Measurements from ENCODE around the gene OR8U1.

- TF ChIP-seq, protein P1, sequence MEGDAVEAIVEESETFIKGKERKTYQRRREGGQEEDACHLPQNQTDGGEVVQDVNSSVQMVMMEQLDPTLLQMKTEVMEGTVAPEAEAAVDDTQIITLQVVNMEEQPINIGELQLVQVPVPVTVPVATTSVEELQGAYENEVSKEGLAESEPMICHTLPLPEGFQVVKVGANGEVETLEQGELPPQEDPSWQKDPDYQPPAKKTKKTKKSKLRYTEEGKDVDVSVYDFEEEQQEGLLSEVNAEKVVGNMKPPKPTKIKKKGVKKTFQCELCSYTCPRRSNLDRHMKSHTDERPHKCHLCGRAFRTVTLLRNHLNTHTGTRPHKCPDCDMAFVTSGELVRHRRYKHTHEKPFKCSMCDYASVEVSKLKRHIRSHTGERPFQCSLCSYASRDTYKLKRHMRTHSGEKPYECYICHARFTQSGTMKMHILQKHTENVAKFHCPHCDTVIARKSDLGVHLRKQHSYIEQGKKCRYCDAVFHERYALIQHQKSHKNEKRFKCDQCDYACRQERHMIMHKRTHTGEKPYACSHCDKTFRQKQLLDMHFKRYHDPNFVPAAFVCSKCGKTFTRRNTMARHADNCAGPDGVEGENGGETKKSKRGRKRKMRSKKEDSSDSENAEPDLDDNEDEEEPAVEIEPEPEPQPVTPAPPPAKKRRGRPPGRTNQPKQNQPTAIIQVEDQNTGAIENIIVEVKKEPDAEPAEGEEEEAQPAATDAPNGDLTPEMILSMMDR (IDR thresholded peaks at IDR 0.05): no peak
- no peak for TF ChIP-seq POLR2A (IDR thresholded peaks at IDR 0.05)
Observed at GRCh38 chr11:56412396-56412795, 37.0 kb downstream of the OR8U1 start, which contains the start of gene OR5AL1.
